Measurements from ENCODE around the gene WDR45. TPM values are rescaled to one million over a fixed set of nuclear protein-coding genes. Genes with fewer than 3 reads are reported as not detected.

The WDR45 gene
- total RNA-seq, 1 donor from 2014 or later, result 24.5 TPM

DNA sequence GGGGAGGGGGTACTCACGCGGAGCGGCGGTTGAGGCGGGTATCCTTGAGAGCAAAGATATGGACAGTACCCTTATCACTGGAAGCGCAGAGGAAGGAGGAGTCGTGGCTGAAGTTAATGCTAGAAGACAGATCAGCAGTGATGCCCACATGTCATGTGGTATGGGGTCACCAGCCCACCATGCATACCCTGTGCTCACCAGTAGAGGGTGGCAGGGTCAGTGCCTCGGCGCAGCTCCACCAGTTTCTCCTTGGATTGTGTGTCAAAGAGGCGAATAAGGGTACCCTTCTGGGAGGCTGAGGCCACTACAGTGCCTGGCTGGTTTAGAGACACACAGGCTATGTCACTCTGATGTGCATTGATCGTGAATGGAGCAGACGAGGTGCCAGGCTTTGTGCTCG lies 4.3 kb downstream of the WDR45 start:
- no peak for DNase-seq (ENCODE audit: low spot score in 2 of 2)
- FAIRE-seq, result no peak

DNA sequence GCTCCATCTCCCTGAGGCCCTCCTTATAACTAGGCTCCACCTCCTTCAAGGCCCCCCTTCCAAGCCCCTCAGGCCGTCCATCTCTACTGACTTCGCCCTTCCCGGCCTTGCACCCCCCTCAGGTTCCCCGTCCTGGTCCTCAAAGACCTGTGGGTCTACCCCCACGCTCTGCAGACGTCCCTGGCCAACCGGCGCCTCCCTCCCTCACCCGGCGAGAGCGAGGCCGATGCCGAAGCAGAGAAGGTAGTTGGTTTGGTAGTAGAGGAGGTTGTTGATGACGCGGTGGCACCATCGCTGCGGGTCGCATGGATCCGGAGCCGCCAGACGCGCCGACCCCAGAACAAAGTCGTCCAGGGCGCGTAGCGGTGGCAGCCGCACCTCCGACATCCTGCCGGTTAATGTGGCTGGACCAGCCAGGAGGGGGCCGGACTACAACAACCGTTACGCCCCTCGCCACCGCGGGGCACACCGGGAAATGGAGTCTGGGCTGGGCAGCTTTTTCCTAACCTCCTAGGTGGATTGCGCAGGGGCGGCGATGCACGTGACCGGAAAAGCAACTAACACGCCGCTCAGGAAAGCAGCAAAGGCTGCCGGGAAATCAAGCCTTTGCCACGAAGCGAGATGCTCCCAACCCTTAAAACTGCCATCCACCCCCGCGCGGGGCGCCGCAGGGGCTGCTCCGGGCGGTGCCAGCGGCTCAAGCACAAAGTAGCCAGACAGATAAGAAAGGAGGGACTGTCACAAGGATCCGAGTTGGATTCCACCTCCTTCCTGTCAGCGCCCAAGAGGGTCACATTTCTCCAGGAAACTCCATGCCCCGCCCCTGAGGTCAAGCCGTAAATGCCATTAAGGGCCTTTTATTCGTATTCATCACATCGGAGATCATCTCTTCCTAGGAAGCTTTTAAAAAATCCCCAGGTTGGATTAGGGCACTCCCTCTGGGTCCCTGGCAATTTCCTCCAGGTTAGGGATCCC lies 5.8 kb downstream of the WDR45 start, which contains the start of gene PRAF2:
TSS of gene PRAF2 (minus strand) at position 402 of the 975 bp plus-strand sequence. CDS start at position 387, 15 bp downstream.
- DNase-seq (ENCODE audit: low spot score in 2 of 2) (peak; percentile 91 to 94), FAIRE-seq (no peak)

DNA sequence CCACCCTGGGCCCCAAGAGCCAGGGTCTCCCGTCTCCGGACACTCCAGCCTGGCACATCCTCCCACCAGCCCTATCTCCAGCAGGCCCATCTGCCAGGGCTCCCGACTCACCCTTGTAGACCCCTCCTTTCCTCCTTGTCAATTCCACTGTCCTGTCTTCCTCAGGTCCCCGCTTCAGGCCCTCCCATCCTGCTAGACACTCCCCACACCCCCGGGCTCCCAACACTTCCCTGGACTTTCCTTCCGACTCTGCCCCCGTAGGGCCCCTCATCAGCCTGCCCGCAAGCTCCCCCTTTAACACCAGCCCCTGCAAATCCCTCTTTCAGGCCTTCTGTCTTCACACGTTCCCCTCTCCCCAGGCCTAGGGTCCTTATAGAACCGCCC lies 7.0 kb downstream of the WDR45 start:
- no peak for DNase-seq (ENCODE audit: low spot score in 2 of 2)

DNA sequence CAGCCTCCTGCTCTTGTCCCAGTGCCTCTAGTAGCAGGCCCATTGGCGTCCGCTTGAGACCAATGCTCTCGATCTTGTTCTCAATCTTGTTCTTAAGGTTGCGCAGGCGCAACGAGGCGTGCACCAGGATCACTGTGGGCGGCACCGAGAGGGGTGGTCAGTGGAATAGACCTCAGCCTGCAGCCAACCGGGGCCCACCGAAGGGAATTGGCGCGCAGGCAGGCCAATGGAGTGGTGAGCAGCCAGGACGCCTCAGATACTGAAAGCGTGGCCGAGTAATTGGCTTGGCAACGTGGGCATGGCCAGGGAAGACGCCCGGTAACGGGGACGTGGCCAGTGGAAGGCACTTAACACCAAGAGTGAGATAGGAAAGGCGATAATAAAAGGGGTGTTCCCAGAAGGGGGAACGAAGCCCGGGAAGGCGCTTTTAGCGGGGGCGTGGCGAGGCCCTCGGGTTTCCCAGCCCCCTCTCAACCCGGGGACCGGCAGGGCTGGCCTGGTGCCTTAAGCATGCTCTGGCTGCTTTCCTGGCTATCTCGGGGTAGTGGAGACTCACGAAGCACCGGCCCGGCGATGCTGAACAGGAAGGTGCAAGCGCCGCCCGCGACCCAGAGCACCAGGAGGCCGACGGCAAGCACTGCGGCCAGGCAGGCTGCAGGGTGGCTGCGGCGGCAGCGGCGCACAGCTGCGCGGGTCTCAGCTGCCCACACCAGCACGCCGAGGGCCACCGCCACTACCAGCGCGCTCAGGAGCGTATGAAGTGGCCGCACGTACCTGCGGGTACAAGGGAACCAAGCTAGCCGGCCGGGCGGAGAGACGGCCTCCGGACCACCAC lies 7.6 kb downstream of the WDR45 start:
- FAIRE-seq (no peak), DNase-seq (ENCODE audit: low spot score in 2 of 2) (peak; percentile 63 to 78)

More for the DNA sequence above, 7.0 kb downstream of the WDR45 start:
- FAIRE-seq, result no peak

DNA sequence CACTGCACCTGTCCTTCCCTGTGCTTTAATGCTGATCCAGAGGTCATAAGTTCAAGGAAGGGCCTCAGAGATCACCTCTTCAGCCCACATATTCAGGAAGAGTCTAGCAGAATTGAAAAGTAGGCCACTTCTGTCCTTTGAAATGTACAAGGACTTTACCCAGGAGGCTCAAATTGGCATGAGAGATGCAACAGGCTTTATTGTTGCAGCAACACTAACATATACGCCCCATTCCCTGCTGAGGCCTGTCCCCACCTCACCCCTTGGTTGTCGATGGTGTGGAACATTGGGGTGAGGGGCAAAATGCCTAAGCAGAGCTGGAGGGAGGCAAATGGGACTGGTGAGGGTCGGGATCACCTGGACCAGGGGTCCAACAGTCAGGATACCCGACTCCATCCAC lies 8.7 kb downstream of the WDR45 start:
- no peak for FAIRE-seq
- no peak for DNase-seq (ENCODE audit: low spot score in 2 of 2)

DNA sequence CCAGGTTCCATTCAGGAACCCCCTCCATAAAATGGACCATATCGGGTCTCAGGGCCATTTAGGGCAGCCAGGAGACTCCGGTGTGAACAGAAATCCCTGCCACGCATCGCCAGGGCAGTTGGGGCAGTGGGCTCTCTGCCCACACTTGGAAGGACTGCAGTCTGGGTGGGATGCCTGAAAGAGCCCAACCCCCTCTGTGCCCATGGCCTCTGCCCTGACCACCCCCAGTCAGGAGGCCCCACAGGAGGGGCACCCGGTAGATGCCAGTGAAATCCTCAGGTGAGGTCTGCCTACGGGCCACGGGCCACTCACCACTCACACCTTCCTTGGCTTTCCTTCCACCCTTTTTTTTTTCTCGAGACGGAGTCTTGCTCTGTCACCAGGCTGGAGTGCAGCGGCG lies 10.6 kb downstream of the WDR45 start:
- no peak for FAIRE-seq
- DNase-seq (ENCODE audit: low spot score in 2 of 2), result no peak

DNA sequence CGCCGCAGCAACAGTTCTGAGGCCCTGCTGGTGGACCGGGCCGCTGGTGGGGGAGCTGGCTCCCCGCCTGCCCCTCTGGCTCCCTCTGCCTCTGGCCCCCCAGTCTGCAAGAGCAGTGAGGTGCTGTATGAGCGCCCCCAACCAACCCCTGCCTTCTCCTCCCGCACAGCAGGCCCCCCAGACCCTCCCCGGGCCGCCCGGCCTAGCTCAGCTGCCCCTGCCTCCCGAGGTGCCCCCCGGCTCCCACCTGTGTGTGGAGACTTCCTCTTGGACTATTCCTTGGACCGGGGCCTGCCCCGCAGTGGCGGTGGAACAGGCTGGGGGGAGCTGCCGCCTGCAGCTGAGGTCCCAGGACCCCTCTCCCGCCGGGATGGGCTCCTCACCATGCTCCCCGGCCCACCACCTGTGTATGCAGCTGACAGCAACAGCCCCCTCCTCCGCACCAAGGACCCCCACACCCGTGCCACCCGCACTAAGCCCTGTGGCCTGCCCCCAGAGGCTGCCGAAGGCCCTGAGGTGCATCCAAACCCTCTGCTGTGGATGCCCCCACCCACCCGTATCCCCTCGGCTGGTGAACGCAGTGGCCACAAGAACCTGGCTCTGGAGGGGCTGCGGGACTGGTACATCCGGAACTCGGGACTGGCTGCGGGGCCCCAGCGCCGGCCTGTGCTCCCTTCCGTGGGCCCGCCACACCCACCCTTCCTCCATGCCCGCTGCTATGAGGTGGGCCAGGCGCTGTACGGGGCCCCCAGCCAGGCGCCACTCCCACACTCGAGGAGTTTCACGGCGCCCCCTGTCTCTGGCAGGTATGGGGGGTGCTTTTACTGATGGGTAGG lies 12.2 kb downstream of the WDR45 start:
- DNase-seq (ENCODE audit: low spot score in 2 of 2) (no peak), FAIRE-seq (no peak)

DNA sequence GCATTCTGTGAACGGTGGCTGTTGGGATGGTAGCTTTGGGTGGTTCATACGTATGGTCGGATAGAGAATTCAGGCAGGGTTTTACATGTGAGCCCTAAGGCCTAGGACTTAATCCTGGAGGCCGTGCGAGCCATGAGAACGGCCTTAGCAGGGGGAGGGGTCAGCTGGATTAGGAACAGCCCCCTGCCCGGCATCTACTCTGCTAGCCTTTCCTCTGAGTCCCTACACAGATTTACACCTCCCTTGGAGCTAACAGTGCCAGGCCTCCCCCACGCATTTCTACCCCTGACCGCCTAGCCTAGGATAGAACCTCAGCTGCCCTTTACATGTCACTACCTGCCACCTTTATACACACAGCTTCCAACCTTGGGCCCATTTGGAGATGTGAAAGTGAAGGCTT lies 13.0 kb downstream of the WDR45 start:
- FAIRE-seq (no peak), DNase-seq (ENCODE audit: low spot score in 2 of 2) (no peak)

DNA sequence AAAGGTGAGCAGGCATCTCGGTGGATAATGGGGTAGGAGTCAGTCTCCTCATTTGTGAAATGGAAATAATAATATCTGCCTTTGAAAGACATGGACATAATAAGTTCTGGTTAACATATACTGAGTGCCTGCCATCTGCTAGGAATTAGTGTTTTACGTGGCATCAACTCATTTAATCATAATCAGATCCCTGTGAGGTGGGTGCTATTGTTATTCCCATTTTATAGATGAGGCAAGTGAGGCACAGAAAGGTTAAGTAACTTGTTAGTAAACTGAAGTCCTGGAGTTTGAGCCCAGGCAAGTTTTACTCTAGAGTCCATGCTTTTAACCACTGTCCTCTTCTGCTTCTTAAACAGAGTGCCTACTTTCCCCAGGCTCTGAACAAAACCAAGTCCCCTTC lies 13.4 kb downstream of the WDR45 start:
- DNase-seq (ENCODE audit: low spot score in 2 of 2), result no peak
- no peak for FAIRE-seq

DNA sequence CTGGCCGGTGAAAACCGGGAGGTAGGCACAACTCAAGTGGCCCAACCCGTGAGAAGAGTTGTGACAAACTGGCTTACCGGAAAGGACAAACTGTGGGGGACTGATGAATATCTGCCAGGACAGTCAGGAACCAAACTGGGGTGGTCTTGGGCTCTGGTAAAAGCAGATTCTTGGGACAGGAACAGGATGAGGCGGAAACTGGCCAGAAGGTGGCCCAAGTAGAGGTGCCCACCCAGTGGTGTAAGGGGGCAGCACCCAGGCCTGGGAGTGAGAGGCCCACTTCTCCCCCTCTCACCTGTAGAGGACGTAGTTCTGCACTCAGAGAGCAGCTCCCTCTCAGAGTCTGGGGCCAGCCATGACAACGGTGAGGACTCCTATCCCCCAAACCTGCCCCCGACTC lies 15.0 kb downstream of the WDR45 start:
- FAIRE-seq (no peak), DNase-seq (ENCODE audit: low spot score in 2 of 2) (no peak)

DNA sequence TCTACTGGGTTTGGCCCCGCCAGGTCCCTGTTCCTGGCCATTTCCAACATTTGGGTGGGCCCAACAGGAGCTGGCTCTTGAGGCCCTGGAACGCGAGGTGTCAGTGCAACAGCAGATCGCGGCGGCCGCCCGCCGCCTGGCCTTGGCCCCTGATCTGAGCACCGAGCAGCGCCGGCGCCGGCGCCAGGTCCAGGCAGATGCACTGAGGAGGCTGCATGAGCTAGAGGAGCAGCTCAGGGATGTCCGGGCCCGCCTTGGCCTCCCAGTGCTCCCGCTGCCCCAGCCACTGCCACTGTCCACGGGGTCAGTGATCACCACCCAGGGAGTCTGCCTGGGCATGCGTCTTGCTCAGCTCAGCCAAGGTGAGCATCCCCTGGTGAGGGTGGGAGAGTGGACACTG lies 15.4 kb downstream of the WDR45 start:
- FAIRE-seq (no peak), DNase-seq (ENCODE audit: low spot score in 2 of 2) (no peak)

DNA sequence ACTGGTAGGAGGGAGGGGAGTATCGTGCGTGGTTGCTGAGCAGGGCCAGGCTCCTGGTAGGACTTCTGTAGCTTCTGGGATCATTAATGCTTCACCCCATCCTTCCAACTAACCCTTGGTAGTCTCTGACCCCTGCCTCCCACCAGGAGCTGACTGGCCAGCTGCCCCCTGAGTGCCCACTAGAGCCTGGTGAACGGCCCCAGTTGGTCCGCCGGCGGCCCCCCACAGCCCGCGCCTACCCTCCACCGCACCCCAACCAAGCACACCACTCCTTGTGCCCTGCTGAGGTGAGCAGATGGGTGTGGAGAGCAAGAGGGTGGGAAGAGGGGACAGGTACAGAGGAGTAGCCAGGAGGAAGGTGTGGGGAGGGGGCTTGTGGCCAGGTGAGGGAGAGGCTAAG lies 16.0 kb downstream of the WDR45 start:
- FAIRE-seq, result no peak
- DNase-seq (ENCODE audit: low spot score in 2 of 2), result no peak

DNA sequence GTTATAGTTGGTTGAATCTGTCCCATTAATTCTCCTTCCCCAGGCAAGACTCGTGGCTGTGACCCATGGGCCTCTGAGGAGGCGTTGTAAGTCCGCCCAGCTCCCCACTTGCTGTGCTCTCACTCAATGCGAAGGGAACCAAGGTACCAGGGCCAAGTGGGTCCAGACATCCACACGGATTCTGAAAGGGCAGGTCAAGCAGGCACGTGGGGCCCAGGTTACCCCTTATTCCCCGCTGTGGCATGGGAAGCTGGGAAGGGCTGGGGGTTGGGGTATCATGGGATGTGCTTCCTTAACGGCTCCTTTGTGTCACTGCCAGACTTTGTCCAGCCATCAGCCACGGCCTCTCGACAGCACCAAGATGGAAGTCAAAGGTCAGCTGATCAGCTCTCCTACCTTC lies 17.8 kb downstream of the WDR45 start:
- FAIRE-seq (no peak), DNase-seq (ENCODE audit: low spot score in 2 of 2) (no peak)

DNA sequence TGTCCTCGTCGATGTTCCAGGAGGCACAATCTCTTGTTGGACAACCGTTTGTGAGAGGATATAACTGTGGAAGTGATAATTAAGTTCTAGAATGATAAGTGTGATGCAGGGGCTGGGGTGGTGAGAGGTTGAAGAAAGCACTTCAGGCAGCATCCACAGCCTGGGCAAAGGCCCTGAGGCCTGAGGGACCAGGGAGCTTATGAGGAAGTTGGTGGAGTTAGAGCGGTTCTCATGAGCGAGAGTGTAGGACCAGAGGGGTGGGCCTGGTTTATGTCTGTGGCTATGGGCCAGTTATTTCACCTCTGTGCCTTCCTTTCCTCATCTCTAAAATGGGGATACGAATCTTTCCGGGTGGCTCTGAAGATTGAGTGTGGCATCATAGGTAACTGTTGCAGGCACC lies 18.2 kb downstream of the WDR45 start:
- no peak for FAIRE-seq
- DNase-seq (ENCODE audit: low spot score in 2 of 2), result no peak

DNA sequence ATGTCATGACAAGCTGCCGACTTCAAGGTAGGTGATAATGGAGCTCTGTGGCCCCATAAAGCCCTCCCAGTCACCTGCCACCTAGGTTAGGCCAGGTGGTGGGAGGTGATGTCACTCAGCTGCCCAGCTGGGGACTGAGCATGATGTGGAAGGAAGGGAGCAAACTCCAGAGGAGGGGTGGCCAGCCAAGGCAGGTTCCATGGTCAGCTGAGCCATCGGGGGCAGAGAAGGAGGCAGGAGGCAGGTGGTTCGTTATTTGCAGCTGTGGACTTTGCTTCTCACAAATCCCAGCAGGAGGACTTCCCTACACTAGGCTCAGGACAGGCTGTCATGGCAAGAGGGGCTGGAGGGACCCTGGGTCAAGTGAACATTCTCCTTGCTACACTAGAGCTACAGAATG lies 18.8 kb downstream of the WDR45 start:
- FAIRE-seq (no peak), DNase-seq (ENCODE audit: low spot score in 2 of 2) (no peak)

DNA sequence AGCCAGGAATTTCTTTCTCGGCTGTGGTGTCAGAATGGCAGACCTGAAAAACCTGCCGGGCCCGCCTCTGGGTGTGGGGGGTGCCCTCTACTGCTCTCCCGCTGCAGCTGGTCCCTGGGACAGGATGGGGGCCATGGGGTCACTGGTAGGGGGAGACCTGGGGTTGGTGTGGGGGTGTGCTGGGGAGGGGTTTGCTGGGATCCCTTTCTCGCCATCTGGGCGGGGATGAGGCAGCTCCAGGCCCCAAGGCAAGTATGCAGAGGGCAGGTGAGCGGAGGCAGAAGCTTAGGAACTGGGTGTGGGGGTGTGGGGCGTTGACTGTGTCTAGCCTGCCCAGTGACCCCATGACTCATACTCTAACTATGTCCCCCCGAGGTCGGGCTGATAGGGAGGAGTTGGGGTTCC lies 20.0 kb downstream of the WDR45 start:
- DNase-seq (ENCODE audit: low spot score in 2 of 2) (no peak), FAIRE-seq (no peak)

DNA sequence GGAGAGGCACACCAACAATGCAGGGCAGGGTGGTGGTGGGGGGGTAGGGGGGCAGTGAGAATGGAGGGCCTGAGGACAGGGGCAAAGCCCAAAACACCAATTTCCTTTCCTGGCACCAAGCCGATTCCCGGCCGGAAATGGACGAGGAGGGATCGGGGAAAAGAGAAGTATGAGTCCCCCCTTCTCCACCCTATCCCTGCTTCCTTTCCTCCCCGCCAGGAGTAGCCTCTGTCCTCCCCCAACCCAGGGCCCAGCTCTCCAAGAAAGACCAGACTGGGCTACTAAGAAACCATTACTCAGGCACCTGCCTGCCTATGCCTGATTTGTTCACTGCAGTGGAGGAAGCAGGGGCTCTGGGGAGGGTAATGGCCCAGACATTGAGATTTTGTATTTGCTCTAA lies 20.5 kb downstream of the WDR45 start:
- FAIRE-seq (no peak), DNase-seq (ENCODE audit: low spot score in 2 of 2) (no peak)

DNA sequence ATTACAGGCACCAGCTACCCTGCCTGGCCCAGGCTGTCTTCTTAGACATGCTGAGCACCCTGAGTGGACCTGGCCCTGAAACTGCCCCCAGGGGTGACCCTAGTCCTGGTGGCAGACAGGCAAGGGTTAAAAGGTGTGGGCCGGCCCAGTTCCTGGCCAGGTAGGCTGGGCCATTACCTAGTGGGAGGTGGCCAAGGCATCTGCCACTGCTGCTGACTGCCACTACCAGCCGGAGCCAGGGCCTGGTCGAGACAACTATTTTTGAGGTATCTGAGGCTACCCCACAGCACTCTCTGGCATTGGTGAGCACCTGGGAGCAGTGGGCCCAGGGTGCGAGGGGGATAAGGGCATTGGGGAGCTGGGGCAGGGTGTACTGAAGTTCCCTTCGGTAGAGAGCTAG lies 20.9 kb downstream of the WDR45 start, which contains the start of gene CCDC120:
TSS of gene CCDC120 (plus strand) at position 206 of the 400 bp plus-strand sequence. CDS start 3,043 bp downstream, outside the sequence.
- no peak for DNase-seq (ENCODE audit: low spot score in 2 of 2)
- FAIRE-seq, result no peak

DNA sequence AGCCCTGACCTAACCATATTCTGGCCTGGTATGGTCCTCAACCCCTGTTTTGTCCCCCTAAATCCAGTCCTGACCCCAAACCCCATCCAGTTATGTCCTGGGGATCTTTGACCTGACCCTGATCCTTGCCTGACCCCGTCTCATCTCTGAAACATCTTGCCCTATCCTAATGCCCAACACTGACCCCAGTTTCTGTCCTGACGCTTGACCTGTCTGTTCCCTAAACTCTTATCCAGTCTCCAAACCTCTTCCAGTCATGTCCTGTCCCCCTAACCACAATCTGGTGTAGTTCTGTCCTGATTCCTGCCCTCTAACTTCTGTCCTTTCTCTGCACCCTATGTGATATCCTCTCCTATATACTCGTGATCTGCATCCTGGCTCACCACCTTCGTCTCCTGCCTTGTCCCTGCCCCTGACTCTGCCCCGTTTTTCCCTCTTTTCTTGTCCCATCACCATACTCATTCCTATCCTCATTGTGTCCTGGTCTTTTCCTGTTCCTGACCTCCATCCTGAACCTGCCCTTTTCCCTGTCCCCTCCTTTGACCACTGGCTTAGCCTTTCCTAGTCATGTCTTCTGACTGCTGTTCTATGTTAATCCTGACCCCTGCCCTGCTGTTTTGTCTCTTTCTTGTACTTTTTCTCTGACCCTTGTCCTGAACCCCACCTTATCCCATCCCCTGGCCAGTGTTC lies 25.5 kb downstream of the WDR45 start:
- DNase-seq (ENCODE audit: low spot score in 2 of 2) (no peak), FAIRE-seq (no peak)

All from frontal cortex (tissue), 4 donors.